Measurements from ENCODE around the gene FHIT. TPM values are rescaled to one million over a fixed set of nuclear protein-coding genes. Genes with fewer than 3 reads are reported as not detected.

FHIT gene
- total and polyA plus RNA-seq, 2 of the 4 experiments (the other 2 are of a cell fraction), result 0.07 TPM; not detected in 1

GRCh38 chr3:59829527-59829926, 1421.7 kb downstream of the FHIT start:
- H2BK5ac ChIP-seq (ENCODE audit: low read depth, low read length, poor library complexity, severe bottlenecking), result no peak overlapping the region
- H2AK5ac ChIP-seq (ENCODE audit: low read depth, low read length), result no peak overlapping the region
- TF ChIP-seq RFX5 (IDR thresholded peaks at IDR 0.05; ENCODE audit: low read depth, low read length), result no peak
- no peak for TF ChIP-seq CHD1 (IDR thresholded peaks at IDR 0.05; ENCODE audit: low read depth, low read length)
- TF ChIP-seq MAZ (IDR thresholded peaks at IDR 0.05; ENCODE audit: borderline replicate concordance, low read depth, low read length), result no peak
- TF ChIP-seq FOS (IDR thresholded peaks at IDR 0.05; ENCODE audit: low read depth, low read length), result no peak
- TF ChIP-seq RAD21 (IDR thresholded peaks at IDR 0.05; ENCODE audit: low read length), result no peak
- TF ChIP-seq SMC3 (IDR thresholded peaks at IDR 0.05; ENCODE audit: low read depth, low read length), result no peak
- TF ChIP-seq CEBPB (IDR thresholded peaks at IDR 0.05; ENCODE audit: low read depth, low read length), result no peak
- TF ChIP-seq POLR2A (IDR thresholded peaks at IDR 0.05; ENCODE audit: low read depth, low read length), result no peak
- no peak for TF ChIP-seq BHLHE40 (IDR thresholded peaks at IDR 0.05; ENCODE audit: low read depth, low read length)
- no peak for TF ChIP-seq CTCF (conservative IDR thresholded peaks at IDR 0.05; ENCODE audit: low read depth, low read length)
- no peak for TF ChIP-seq ELK1 (IDR thresholded peaks at IDR 0.05; ENCODE audit: borderline replicate concordance, low read depth, low read length)
- no peak for TF ChIP-seq MAFK (IDR thresholded peaks at IDR 0.05; ENCODE audit: low read depth, low read length)
- no peak for TF ChIP-seq USF2 (IDR thresholded peaks at IDR 0.05; ENCODE audit: low read depth, low read length)
- no peak for TF ChIP-seq MXI1 (IDR thresholded peaks at IDR 0.05; ENCODE audit: borderline replicate concordance, low read depth, low read length)
- H4K5ac ChIP-seq (ENCODE audit: low read depth, low read length), result no peak overlapping the region
- H3K4me1 ChIP-seq (ENCODE audit: control insufficient read depth, insufficient read depth, low read length), result no peaks in the 10 kb centered on the region
- H2BK15ac ChIP-seq (ENCODE audit: low read depth, low read length), result no peak overlapping the region
- ATAC-seq (ENCODE audit: low read depth) (no peak), DNase-seq (no peak)
- H2BK20ac ChIP-seq (ENCODE audit: low read depth, low read length), result no peak overlapping the region
- no peak overlapping the region for H4K91ac ChIP-seq (ENCODE audit: insufficient read depth, low read depth, low read length)
- no peak overlapping the region for H3K56ac ChIP-seq (ENCODE audit: extremely low read depth, insufficient read depth, low read length)
- H3K27ac ChIP-seq (ENCODE audit: insufficient read depth, low read length), result no peak overlapping the region
- ChIA-PET POLR2A (ENCODE audit: unreplicated experiment) (interaction anchor here (0.6 kb wide), 1 partner anchor 12 kb away, joined by 6 read pairs; no protein-coding TSS in a partner anchor), CTCF (interaction anchor here (0.6 kb wide), 1 partner anchor 37 kb away, joined by 7 read pairs; no protein-coding TSS in a partner anchor)
- no peak overlapping the region for H3K18ac ChIP-seq (ENCODE audit: low read depth, low read length)
- no peak overlapping the region for H3K4ac ChIP-seq (ENCODE audit: low read depth, low read length)
- intact Hi-C loops (cut with micrococcal nuclease), result no loop called here
- H3K9ac ChIP-seq (ENCODE audit: low read depth, low read length), result no peak overlapping the region
- H3K14ac ChIP-seq (replicated peaks; ENCODE audit: low read depth, low read length), result no peak overlapping the region
- no peak overlapping the region for H4K8ac ChIP-seq (ENCODE audit: low read depth in 2 of 2, low read length in 2 of 2)
- H2AFZ ChIP-seq (replicated peaks; ENCODE audit: low read length, poor library complexity), result no peak overlapping the region
- no peaks in the 10 kb centered on the region for H3K36me3 ChIP-seq (ENCODE audit: control insufficient read depth, insufficient read depth, low read length)
- in situ Hi-C loops (cut with MboI; ENCODE audit: low sequenced_read_pairs), result no loop called here
- WGBS, 2 experiments (ENCODE audit: extremely low coverage in 2 of 2, insufficient read length in 1 of 2), result no CpG with 5 or more reads among the region's 1 CpG
- H3K9me1 ChIP-seq (ENCODE audit: insufficient read depth, low read length), result no peaks in the 10 kb centered on the region; the same call in 1 of the 2 replicates
- H3K27me3 ChIP-seq (ENCODE audit: control insufficient read depth, insufficient read depth, low read length), result no peaks in the 10 kb centered on the region
- no peaks in the 10 kb centered on the region for H3K9me3 ChIP-seq (ENCODE audit: control insufficient read depth, insufficient read depth, low read length)
- no peak overlapping the region for H3K23ac ChIP-seq (ENCODE audit: low read depth, low read length)
- no peak overlapping the region for H3K4me3 ChIP-seq (ENCODE audit: insufficient read depth, low read depth, low read length)
- H4K20me1 ChIP-seq (ENCODE audit: insufficient read depth, low read length), result no peaks in the 10 kb centered on the region
- dilution Hi-C loops (cut with HindIII; ENCODE audit: low sequenced_read_pairs, unreplicated experiment), result no loop called here
- no TSS peak for BruUV-seq (replicated peaks)
- H3K79me1 ChIP-seq (ENCODE audit: low read depth in 1 of 2, low read length in 2 of 2), result no peaks in the 10 kb centered on the region
- no peak overlapping the region for H3K4me2 ChIP-seq (ENCODE audit: low read depth, low read length)
- no peak overlapping the region for H2AK9ac ChIP-seq (replicated peaks; ENCODE audit: low read depth, low read length, poor library complexity)
- no peak overlapping the region for H2BK120ac ChIP-seq (ENCODE audit: low read depth, low read length)
